ENCODE measurements around the gene GOLGA8F.
"Not testable (repeated sequence)": the region's sequence is repeated elsewhere in the genome, so short reads cannot be mapped to it uniquely, and the experiment has no call there.

GOLGA8F gene

GRCh38 chr15:28378364-28378763 lies at the start of gene GOLGA8F:
GOLGA8F (plus strand) TSS chr15:28378664; CDS start chr15:28378762, 98 bp downstream.
- not testable (repeated sequence) for DNase-seq (ENCODE audit: low read depth, low spot score); H3K4me3 ChIP-seq; H3K36me3 ChIP-seq (ENCODE audit: insufficient read depth, low read length); H3K9me3 ChIP-seq (ENCODE audit: low read depth, low read length); H3K27ac ChIP-seq; H3K9ac ChIP-seq (ENCODE audit: insufficient read length)

- not testable (repeated sequence) for H3K4me3 ChIP-seq; H3K9me3 ChIP-seq (ENCODE audit: low read depth, low read length); H3K36me3 ChIP-seq (ENCODE audit: insufficient read depth, low read length); H3K9ac ChIP-seq (ENCODE audit: insufficient read length); DNase-seq (ENCODE audit: low read depth, low spot score); H3K27ac ChIP-seq
Observed at GRCh38 chr15:28357984-28358383, 20.5 kb upstream of the GOLGA8F start, which contains the start of gene GOLGA6L24. GOLGA6L24 (minus strand) TSS chr15:28358084; CDS start chr15:28358023, 61 bp downstream.

- not testable (repeated sequence) for DNase-seq (ENCODE audit: low read depth, low spot score); H3K36me3 ChIP-seq (ENCODE audit: insufficient read depth, low read length); H3K4me3 ChIP-seq; H3K9me3 ChIP-seq (ENCODE audit: low read depth, low read length); H3K9ac ChIP-seq (ENCODE audit: insufficient read length); H3K27ac ChIP-seq
Observed at GRCh38 chr15:28365502-28365901, 13.0 kb upstream of the GOLGA8F start.

- not testable (repeated sequence) for H3K36me3 ChIP-seq (ENCODE audit: insufficient read depth, low read length); DNase-seq (ENCODE audit: low read depth, low spot score); H3K27ac ChIP-seq; H3K9me3 ChIP-seq (ENCODE audit: low read depth, low read length); H3K9ac ChIP-seq (ENCODE audit: insufficient read length); H3K4me3 ChIP-seq
Observed at GRCh38 chr15:28380053-28380452, 1.6 kb downstream of the GOLGA8F start.

GRCh38 chr15:28396022-28396421 lies 17.6 kb downstream of the GOLGA8F start:
- not testable (repeated sequence) for H3K9ac ChIP-seq (ENCODE audit: insufficient read length); H3K9me3 ChIP-seq (ENCODE audit: low read depth, low read length); H3K4me3 ChIP-seq; H3K27ac ChIP-seq; DNase-seq (ENCODE audit: low read depth, low spot score); H3K36me3 ChIP-seq (ENCODE audit: insufficient read depth, low read length)

- not testable (repeated sequence) for H3K9ac ChIP-seq (ENCODE audit: insufficient read length); H3K36me3 ChIP-seq (ENCODE audit: insufficient read depth, low read length); DNase-seq (ENCODE audit: low read depth, low spot score); H3K4me3 ChIP-seq; H3K9me3 ChIP-seq (ENCODE audit: low read depth, low read length); H3K27ac ChIP-seq
Observed at GRCh38 chr15:28402774-28403435, 24.4 kb downstream of the GOLGA8F start.

- H3K27ac ChIP-seq; DNase-seq (ENCODE audit: low read depth, low spot score); H3K36me3 ChIP-seq (ENCODE audit: insufficient read depth, low read length): not testable (repeated sequence)
Observed at GRCh38 chr15:28420470-28420869, 42.0 kb downstream of the GOLGA8F start.

GRCh38 chr15:28435594-28435993 lies 57.1 kb downstream of the GOLGA8F start:
- not testable (repeated sequence) for H3K9ac ChIP-seq (ENCODE audit: insufficient read length); H3K27ac ChIP-seq; H3K9me3 ChIP-seq (ENCODE audit: low read depth, low read length); H3K4me3 ChIP-seq; H3K36me3 ChIP-seq (ENCODE audit: insufficient read depth, low read length); DNase-seq (ENCODE audit: low read depth, low spot score)

More at GRCh38 chr15:28420470-28420869, 42.0 kb downstream of the GOLGA8F start:
- not testable (repeated sequence) for H3K9ac ChIP-seq (ENCODE audit: insufficient read length); H3K9me3 ChIP-seq (ENCODE audit: low read depth, low read length); H3K4me3 ChIP-seq

Measured in SK-N-MC (cell line).